T-helper 2 cell treated with Interferon-gamma antibody and Interleukin-4, amounts not matched to agents 5 μg/mL and 100 μg/mL, for 36 hours (primary cell): ENCODE results near the gene FMN1.

Experiments used
- DNase-seq: peaks from one replicate; pipeline ENCODE4 v3.0.0; 2021; ENCODE audit warnings: low spot score
- H3K27ac Mint-ChIP-seq: one replicate; pipeline ENCODE4 v1.8.0; 2021; ENCODE audit warnings: mild to moderate bottlenecking, mixed read lengths
- H3K27me3 Mint-ChIP-seq: one replicate; pipeline ENCODE4 v1.8.0; 2021; ENCODE audit warnings: low read depth, mixed read lengths
- H3K36me3 Mint-ChIP-seq: one replicate; pipeline ENCODE4 v1.8.0; 2021; ENCODE audit warnings: low read depth, mixed read lengths
- H3K4me1 Mint-ChIP-seq: one replicate; pipeline ENCODE4 v1.8.0; 2021; ENCODE audit warnings: low read depth, mixed read lengths
- H3K4me3 Mint-ChIP-seq: one replicate; pipeline ENCODE4 v1.8.0; 2022; ENCODE audit warnings: mild to moderate bottlenecking, moderate library complexity, mixed read lengths
- H3K9me3 Mint-ChIP-seq: one replicate; pipeline ENCODE4 v1.8.0; 2021; ENCODE audit warnings: mixed read lengths

FMN1 gene

DNA sequence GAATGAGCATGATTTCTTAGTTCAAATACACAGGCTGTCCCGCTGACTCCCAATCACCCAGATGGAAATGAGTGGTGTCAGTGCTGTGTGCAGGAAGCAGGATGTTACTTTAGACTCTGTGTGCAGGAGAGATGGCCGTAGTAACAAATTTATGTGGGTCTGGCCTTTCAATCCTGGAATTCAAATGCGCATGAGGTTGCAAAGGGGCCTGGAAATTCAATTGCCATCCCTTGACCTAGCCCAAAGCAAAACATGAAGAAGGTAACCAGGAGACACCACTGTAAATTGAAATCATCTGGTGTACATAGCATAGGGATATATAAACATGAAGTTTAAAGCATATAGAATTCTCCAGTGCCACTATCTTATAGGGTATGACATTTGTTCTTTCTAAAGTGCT lies 443.5 kb downstream of the FMN1 start:
- H3K9me3 Mint-ChIP-seq: no peaks in the 10 kb centered on the region
- H3K27ac Mint-ChIP-seq: no peak overlapping the region
- DNase-seq: no peak
- no peak overlapping the region for H3K4me3 Mint-ChIP-seq
- no peaks in the 10 kb centered on the region for H3K4me1 Mint-ChIP-seq
- H3K27me3 Mint-ChIP-seq: peaks cover 3% of the 10 kb centered on the region
- H3K36me3 Mint-ChIP-seq: no peaks in the 10 kb centered on the region

GRCh38 chr15:32747921-32748342 lies 446.6 kb downstream of the FMN1 start:
- H3K27me3 Mint-ChIP-seq: peaks cover 5% of the 10 kb centered on the region
- H3K4me1 Mint-ChIP-seq: no peaks in the 10 kb centered on the region
- H3K27ac Mint-ChIP-seq: no peak overlapping the region
- no peaks in the 10 kb centered on the region for H3K9me3 Mint-ChIP-seq
- no peak overlapping the region for H3K4me3 Mint-ChIP-seq
- no peaks in the 10 kb centered on the region for H3K36me3 Mint-ChIP-seq
- no peak for DNase-seq

DNA sequence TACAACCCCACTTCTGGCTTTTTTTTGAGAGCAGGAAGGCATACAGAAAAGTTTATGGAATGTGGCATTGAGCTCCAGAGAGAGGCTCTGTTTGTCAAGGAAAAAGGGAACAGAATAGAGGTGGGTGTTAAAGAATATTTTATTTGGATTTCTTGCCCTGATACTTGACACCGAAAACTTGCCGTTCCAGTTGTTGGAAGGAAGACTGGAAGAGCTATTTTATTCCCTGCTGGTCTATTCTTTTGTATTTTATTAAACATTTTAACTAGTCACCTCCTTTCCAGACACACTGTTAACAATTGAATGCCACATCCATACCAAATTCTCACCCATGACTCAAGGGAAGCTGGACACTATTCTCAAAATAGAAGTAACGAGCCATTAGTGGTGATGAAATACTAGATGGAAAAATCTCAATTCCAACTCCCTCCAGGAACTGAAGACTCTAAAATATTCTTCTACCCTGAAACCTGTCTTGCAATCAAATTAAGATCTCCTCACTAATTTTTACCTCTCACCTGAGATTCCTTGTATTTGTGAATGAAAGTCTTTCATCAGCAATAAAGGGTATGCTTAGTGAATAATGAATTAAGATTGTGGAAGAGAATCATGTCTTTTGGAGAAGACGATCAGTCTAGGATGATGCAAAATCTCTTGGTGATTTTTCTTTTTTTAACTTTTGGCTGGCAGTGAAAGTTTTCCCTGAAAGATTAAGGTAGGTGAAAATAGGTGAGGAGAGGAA lies 448.2 kb downstream of the FMN1 start:
- Mint-ChIP-seq H3K27me3 (peaks cover 7% of the 10 kb centered on the region), H3K27ac (no peak overlapping the region), H3K36me3 (no peaks in the 10 kb centered on the region), H3K9me3 (no peaks in the 10 kb centered on the region), H3K4me1 (no peaks in the 10 kb centered on the region), H3K4me3 (no peak overlapping the region)
- no peak for DNase-seq

- H3K4me3 Mint-ChIP-seq: no peak overlapping the region
- H3K36me3 Mint-ChIP-seq: no peaks in the 10 kb centered on the region
- H3K27ac Mint-ChIP-seq: no peak overlapping the region
- DNase-seq: no peak
- no peaks in the 10 kb centered on the region for H3K4me1 Mint-ChIP-seq
- peaks cover 15% of the 10 kb centered on the region for H3K27me3 Mint-ChIP-seq
- H3K9me3 Mint-ChIP-seq: no peaks in the 10 kb centered on the region
Measured at GRCh38 chr15:32743411-32744140, 450.9 kb downstream of the FMN1 start.

DNA sequence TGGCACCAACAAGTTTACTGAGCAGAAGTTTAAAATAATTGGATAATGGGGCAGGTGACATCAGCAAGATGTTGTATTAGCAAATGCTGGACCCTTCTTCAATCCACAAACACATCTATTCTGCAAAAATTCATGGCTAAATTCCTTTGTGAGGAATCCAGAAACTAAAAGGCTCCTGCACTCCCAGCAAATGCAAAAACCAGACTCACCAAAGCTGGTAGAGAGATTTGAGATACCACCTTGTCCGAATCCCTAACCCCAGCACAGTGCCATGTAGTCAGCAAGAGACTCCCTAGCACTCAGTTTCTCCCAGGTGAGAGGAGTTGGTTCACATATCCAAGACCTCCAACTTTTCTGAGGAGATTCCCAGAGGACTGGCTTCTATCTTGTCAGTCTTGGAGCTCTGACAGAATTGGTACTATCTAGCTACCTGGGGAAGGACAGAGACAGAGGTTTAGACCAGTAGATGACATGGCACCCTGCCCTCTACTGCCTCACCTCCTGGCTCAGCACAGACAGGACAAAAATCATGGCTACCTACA lies 454.9 kb downstream of the FMN1 start:
- no peak for DNase-seq
- H3K4me3 Mint-ChIP-seq: no peak overlapping the region
- H3K27me3 Mint-ChIP-seq: peaks cover 24% of the 10 kb centered on the region
- H3K9me3 Mint-ChIP-seq: no peaks in the 10 kb centered on the region
- H3K4me1 Mint-ChIP-seq: no peaks in the 10 kb centered on the region
- no peak overlapping the region for H3K27ac Mint-ChIP-seq
- no peaks in the 10 kb centered on the region for H3K36me3 Mint-ChIP-seq

- no peak overlapping the region for H3K27ac Mint-ChIP-seq
- no peaks in the 10 kb centered on the region for H3K4me1 Mint-ChIP-seq
- DNase-seq: no peak
- no peaks in the 10 kb centered on the region for H3K9me3 Mint-ChIP-seq
- peaks cover 27% of the 10 kb centered on the region for H3K27me3 Mint-ChIP-seq
- no peak overlapping the region for H3K4me3 Mint-ChIP-seq
- H3K36me3 Mint-ChIP-seq: no peaks in the 10 kb centered on the region
Measured at GRCh38 chr15:32738666-32739065, 455.8 kb downstream of the FMN1 start.

GRCh38 chr15:32737304-32737703 lies 457.2 kb downstream of the FMN1 start:
- H3K4me1 Mint-ChIP-seq: no peaks in the 10 kb centered on the region
- no peaks in the 10 kb centered on the region for H3K9me3 Mint-ChIP-seq
- no peak overlapping the region for H3K4me3 Mint-ChIP-seq
- no peaks in the 10 kb centered on the region for H3K36me3 Mint-ChIP-seq
- peaks cover 31% of the 10 kb centered on the region for H3K27me3 Mint-ChIP-seq
- DNase-seq: no peak
- no peak overlapping the region for H3K27ac Mint-ChIP-seq

- no peak overlapping the region for H3K4me3 Mint-ChIP-seq
- H3K27me3 Mint-ChIP-seq: peaks cover 34% of the 10 kb centered on the region
- no peaks in the 10 kb centered on the region for H3K36me3 Mint-ChIP-seq
- no peak overlapping the region for H3K27ac Mint-ChIP-seq
- no peaks in the 10 kb centered on the region for H3K4me1 Mint-ChIP-seq
- DNase-seq: no peak
- H3K9me3 Mint-ChIP-seq: no peaks in the 10 kb centered on the region
Measured at GRCh38 chr15:32736701-32737061, 457.8 kb downstream of the FMN1 start.

- H3K27ac Mint-ChIP-seq: no peak overlapping the region
- no peaks in the 10 kb centered on the region for H3K4me1 Mint-ChIP-seq
- H3K9me3 Mint-ChIP-seq: no peaks in the 10 kb centered on the region
- H3K27me3 Mint-ChIP-seq: peaks cover 35% of the 10 kb centered on the region
- DNase-seq: no peak
- H3K36me3 Mint-ChIP-seq: no peaks in the 10 kb centered on the region
- no peak overlapping the region for H3K4me3 Mint-ChIP-seq
Measured at GRCh38 chr15:32735989-32736700, 458.4 kb downstream of the FMN1 start.

DNA sequence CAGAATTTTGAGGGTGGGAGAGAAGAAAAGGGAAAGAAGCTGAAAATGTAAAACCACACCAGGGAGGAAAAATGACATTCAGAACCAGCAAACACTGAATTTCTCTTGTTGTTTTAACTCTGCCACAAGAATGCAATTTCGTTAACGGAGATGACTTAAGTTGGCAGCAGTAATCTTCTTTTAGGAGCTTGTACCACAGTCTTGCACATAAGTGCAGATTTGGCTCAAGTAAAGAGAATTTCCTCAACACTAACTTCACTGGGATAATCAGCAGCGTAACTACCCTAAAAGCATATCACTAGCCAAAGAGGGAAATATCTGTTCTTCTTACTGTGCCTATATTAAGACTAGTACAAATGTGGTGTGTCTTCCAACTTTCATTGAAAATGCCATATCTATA lies 461.2 kb downstream of the FMN1 start:
- H3K4me1 Mint-ChIP-seq: no peaks in the 10 kb centered on the region
- no peak overlapping the region for H3K4me3 Mint-ChIP-seq
- no peaks in the 10 kb centered on the region for H3K36me3 Mint-ChIP-seq
- H3K9me3 Mint-ChIP-seq: no peaks in the 10 kb centered on the region
- H3K27me3 Mint-ChIP-seq: peaks cover 40% of the 10 kb centered on the region
- no peak overlapping the region for H3K27ac Mint-ChIP-seq
- no peak for DNase-seq

GRCh38 chr15:32732574-32733157 lies 461.8 kb downstream of the FMN1 start:
- Mint-ChIP-seq H3K36me3 (no peaks in the 10 kb centered on the region), H3K4me1 (no peaks in the 10 kb centered on the region), H3K9me3 (no peaks in the 10 kb centered on the region), H3K27ac (no peak overlapping the region), H3K4me3 (no peak overlapping the region), H3K27me3 (peaks cover 43% of the 10 kb centered on the region)
- DNase-seq: no peak

DNA sequence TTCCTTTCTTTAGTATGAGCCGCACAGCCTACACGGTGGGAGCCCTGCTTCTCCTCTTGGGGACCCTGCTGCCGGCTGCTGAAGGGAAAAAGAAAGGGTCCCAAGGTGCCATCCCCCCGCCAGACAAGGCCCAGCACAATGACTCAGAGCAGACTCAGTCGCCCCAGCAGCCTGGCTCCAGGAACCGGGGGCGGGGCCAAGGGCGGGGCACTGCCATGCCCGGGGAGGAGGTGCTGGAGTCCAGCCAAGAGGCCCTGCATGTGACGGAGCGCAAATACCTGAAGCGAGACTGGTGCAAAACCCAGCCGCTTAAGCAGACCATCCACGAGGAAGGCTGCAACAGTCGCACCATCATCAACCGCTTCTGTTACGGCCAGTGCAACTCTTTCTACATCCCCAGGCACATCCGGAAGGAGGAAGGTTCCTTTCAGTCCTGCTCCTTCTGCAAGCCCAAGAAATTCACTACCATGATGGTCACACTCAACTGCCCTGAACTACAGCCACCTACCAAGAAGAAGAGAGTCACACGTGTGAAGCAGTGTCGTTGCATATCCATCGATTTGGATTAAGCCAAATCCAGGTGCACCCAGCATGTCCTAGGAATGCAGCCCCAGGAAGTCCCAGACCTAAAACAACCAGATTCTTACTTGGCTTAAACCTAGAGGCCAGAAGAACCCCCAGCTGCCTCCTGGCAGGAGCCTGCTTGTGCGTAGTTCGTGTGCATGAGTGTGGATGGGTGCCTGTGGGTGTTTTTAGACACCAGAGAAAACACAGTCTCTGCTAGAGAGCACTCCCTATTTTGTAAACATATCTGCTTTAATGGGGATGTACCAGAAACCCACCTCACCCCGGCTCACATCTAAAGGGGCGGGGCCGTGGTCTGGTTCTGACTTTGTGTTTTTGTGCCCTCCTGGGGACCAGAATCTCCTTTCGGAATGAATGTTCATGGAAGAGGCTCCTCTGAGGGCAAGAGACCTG lies 463.5 kb downstream of the FMN1 start:
- Mint-ChIP-seq H3K27ac (no peak overlapping the region), H3K27me3 (peaks cover 51% of the 10 kb centered on the region), H3K4me3 (no peak overlapping the region)

More for the DNA sequence above, 463.5 kb downstream of the FMN1 start:
- Mint-ChIP-seq H3K4me1 (no peaks in the 10 kb centered on the region), H3K36me3 (no peaks in the 10 kb centered on the region), H3K9me3 (peaks cover 5% of the 10 kb centered on the region)
- DNase-seq: no peak
